NCI-H345 treated with DMSO at 0.1 percent for 48 hours (cell line): ENCODE data around the gene BICD2.
"Not testable (repeated sequence)": the region's sequence is repeated elsewhere in the genome, so short reads cannot be mapped to it uniquely, and the experiment has no call there.

Source experiments
- DNase-seq: peaks from one replicate; lab custom pipeline; 2025; ENCODE audit not compliant: unreplicated experiment; lab: John Stamatoyannopoulos, UW

Gene BICD2

GRCh38 chr9:92764381-92764987 is at the start of gene BICD2:
TSS of gene BICD2 (minus strand) at chr9:92764833. CDS start at chr9:92764744, 89 bp downstream.
- DNase-seq: no peak

- not testable (repeated sequence) for DNase-seq
Measured at GRCh38 chr9:92809629-92810326, 45.1 kb upstream of the BICD2 start.

- peak; percentile 26 for DNase-seq
Measured at GRCh38 chr9:92808726-92809451, 44.3 kb upstream of the BICD2 start.

GRCh38 chr9:92807757-92808725 is 43.4 kb upstream of the BICD2 start:
- DNase-seq: no peak

- no peak for DNase-seq
Measured at GRCh38 chr9:92807031-92807756, 42.6 kb upstream of the BICD2 start.

GRCh38 chr9:92804727-92805126 is 40.1 kb upstream of the BICD2 start:
- no peak for DNase-seq

GRCh38 chr9:92798358-92798757 is 33.7 kb upstream of the BICD2 start:
- no peak for DNase-seq

- DNase-seq: not testable (repeated sequence)
Measured at GRCh38 chr9:92796337-92796804, 31.7 kb upstream of the BICD2 start.

- no peak for DNase-seq
Measured at GRCh38 chr9:92795598-92796336, 31.1 kb upstream of the BICD2 start.

- no peak for DNase-seq
Measured at GRCh38 chr9:92795000-92795399, 30.4 kb upstream of the BICD2 start.

- no peak for DNase-seq
Measured at GRCh38 chr9:92794426-92794825, 29.8 kb upstream of the BICD2 start.

GRCh38 chr9:92790542-92791527 is 26.2 kb upstream of the BICD2 start:
- DNase-seq: peak; percentile 37

GRCh38 chr9:92786298-92786697 is 21.7 kb upstream of the BICD2 start:
- DNase-seq: no peak

GRCh38 chr9:92781899-92782298 is 17.3 kb upstream of the BICD2 start:
- no peak for DNase-seq

GRCh38 chr9:92780206-92780605 is 15.6 kb upstream of the BICD2 start:
- no peak for DNase-seq

- DNase-seq: no peak
Measured at GRCh38 chr9:92775466-92775865, 10.8 kb upstream of the BICD2 start.

GRCh38 chr9:92774274-92774673 is 9.6 kb upstream of the BICD2 start:
- no peak for DNase-seq

GRCh38 chr9:92773810-92774209 is 9.2 kb upstream of the BICD2 start:
- no peak for DNase-seq
